ENCODE results near the gene RGS7BP. TPM values are rescaled to one million over a fixed set of nuclear protein-coding genes. Genes with fewer than 3 reads are reported as not detected.

RGS7BP gene
- total and polyA plus RNA-seq, 2 experiments from 2014 or later = 0.11 TPM; not detected in 1

DNA sequence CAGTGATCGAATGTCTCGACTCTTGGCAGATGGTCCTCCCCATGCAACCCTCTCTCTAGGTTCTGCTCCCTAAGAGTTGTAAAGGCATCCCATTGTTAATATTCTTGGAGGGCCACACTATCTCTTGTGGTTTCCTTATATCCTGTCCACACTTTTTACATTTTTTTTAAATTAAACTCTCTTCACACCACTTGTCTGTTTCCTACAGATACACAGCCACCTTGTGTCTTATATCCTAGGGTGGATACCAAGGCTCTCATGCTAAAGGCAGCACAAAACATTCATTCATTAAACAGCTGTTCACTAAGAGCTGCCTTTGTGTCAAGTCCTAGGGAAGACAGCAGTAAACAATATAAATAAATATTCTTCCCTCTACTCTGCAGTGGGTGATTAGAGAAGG, 124.0 kb downstream of the RGS7BP start:
- TF ChIP-seq EZH2phosphoT487 (IDR thresholded peaks at IDR 0.05; ENCODE audit: insufficient read depth, low read depth) (no peak), EZH2 (IDR thresholded peaks at IDR 0.05; ENCODE audit: insufficient read depth, poor library complexity, severe bottlenecking) (no peak)
- Histone ChIP-seq H3F3A (ENCODE audit: insufficient read depth) (peaks cover 7% of the 10 kb centered on the region; the same call in 1 of the 2 replicates), H3K4me1 (ENCODE audit: insufficient read depth) (peaks cover 4% of the 10 kb centered on the region), H3K79me2 (ENCODE audit: insufficient read depth) (no peaks in the 10 kb centered on the region), H3K9me3 (ENCODE audit: low read depth) (no peaks in the 10 kb centered on the region), H3K27ac (no peak overlapping the region), H3K9ac (no peak overlapping the region), H2AFZ (no peak overlapping the region), H3K4me3 (no peak overlapping the region), H3K36me3 (ENCODE audit: low read depth) (no peaks in the 10 kb centered on the region), H3K9me2 (ENCODE audit: insufficient read depth) (no peaks in the 10 kb centered on the region), H3K4me2 (ENCODE audit: unreplicated experiment) (no peak overlapping the region), H4K20me1 (ENCODE audit: insufficient read depth) (no peaks in the 10 kb centered on the region), H3K27me3 (replicated peaks; ENCODE audit: insufficient read depth) (peaks cover 19% of the 10 kb centered on the region)
- in situ Hi-C loops (cut with MboI) = loop anchor here (10.0 to 25.0 kb wide), 2 partner anchors 155 to 857 kb away; partner anchors contain the start of gene ADAMTS6
- WGBS, 2 experiments (ENCODE audit: low coverage in 1 of 2, low lambda C conversion rate in 2 of 2, missing lambda C conversion rate in 2 of 2) = 32 to 50% methylated on average over 2 of the region's 2 CpGs
- no peak for DNase-seq

DNA sequence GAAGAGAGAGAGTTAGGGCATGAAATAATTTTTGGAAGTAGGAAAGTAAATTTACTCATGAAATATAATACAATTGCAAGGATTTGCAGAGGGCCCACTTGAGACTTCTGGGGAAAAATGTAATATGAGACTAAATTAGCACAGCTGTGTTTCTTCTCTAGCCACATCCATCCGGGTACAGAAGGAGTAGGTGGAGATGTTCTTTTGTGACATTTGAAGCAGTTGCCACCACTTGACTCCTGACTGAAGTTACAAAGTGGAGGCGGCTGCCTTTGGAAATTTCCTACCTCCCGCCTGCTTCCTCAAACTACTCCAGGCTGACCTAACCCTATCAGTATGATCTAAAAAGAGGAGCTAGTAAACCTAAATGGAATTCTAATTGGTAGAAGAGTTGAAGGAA, 126.4 kb downstream of the RGS7BP start:
- Histone ChIP-seq H3K79me2 (ENCODE audit: insufficient read depth) (no peaks in the 10 kb centered on the region), H3K4me2 (ENCODE audit: unreplicated experiment) (no peak overlapping the region), H3K4me1 (ENCODE audit: insufficient read depth) (peaks cover 4% of the 10 kb centered on the region), H3K27me3 (replicated peaks; ENCODE audit: insufficient read depth) (peaks cover 12% of the 10 kb centered on the region), H3K36me3 (ENCODE audit: low read depth) (no peaks in the 10 kb centered on the region), H3K4me3 (no peak overlapping the region), H3K9me3 (ENCODE audit: low read depth) (no peaks in the 10 kb centered on the region), H3K9ac (no peak overlapping the region), H3K27ac (no peak overlapping the region), H3F3A (ENCODE audit: insufficient read depth) (peaks cover 7% of the 10 kb centered on the region; the same call in 1 of the 2 replicates), H4K20me1 (ENCODE audit: insufficient read depth) (no peaks in the 10 kb centered on the region), H3K9me2 (ENCODE audit: insufficient read depth) (no peaks in the 10 kb centered on the region), H2AFZ (no peak overlapping the region; the same call in 1 of the 2 replicates)
- in situ Hi-C loops (cut with MboI) = loop anchor here (10.0 to 25.0 kb wide), 2 partner anchors 153 to 855 kb away; partner anchors contain the start of gene ADAMTS6
- DNase-seq = no peak
- TF ChIP-seq EZH2phosphoT487 (IDR thresholded peaks at IDR 0.05; ENCODE audit: insufficient read depth, low read depth) = no peak
- no peak for TF ChIP-seq EZH2 (IDR thresholded peaks at IDR 0.05; ENCODE audit: insufficient read depth, poor library complexity, severe bottlenecking)
- WGBS, 2 experiments (ENCODE audit: low coverage in 1 of 2, low lambda C conversion rate in 2 of 2, missing lambda C conversion rate in 2 of 2) = 19 to 23% methylated on average over 3 of the region's 3 CpGs

DNA sequence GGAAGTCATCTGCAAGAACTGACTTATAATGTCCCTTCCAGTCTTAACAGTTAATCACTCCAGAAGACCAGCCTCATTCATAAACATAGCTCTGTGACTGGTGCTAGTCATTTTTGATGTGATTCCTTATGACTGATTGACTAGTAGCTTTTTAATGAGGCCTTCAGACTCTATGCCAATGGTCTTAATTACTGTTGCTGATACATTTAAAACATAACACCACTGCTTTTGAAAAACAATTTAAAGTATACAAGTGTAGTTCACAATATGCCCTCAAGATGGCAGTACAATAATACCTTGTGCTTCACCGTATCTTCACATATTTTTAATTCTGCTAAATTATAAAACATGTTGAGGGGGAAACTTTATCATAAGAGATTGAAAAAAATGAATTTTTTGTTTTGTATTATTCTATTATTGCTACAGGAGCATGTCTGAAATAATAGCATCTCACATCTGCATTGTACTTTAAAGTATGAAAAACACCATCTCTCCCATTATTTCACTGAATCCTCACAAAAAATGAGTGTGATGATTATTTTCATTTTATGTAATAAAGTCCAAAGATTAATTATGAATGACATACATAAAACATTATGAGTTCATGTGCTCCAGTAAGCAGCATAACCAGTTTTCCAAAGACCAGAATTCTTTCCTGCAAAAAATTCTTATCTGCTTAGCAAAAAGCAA, 129.3 kb downstream of the RGS7BP start:
- no peak overlapping the region for H3K4me3 ChIP-seq
- H3K79me2 ChIP-seq (ENCODE audit: insufficient read depth) = no peaks in the 10 kb centered on the region
- 0% methylated on average over 1 of the region's 1 CpG for WGBS, 2 experiments (ENCODE audit: low coverage in 1 of 2, low lambda C conversion rate in 2 of 2, missing lambda C conversion rate in 2 of 2)
- no peaks in the 10 kb centered on the region for H4K20me1 ChIP-seq (ENCODE audit: insufficient read depth)
- H3K27ac ChIP-seq = no peak overlapping the region
- in situ Hi-C loops (cut with MboI) = loop anchor here (10.0 to 25.0 kb wide), 2 partner anchors 150 to 852 kb away; partner anchors contain the start of gene ADAMTS6
- H3K4me2 ChIP-seq (ENCODE audit: unreplicated experiment) = no peak overlapping the region
- H3K27me3 ChIP-seq (replicated peaks; ENCODE audit: insufficient read depth) = peaks cover 12% of the 10 kb centered on the region
- H3K9me2 ChIP-seq (ENCODE audit: insufficient read depth) = no peaks in the 10 kb centered on the region
- H3K36me3 ChIP-seq (ENCODE audit: low read depth) = no peaks in the 10 kb centered on the region
- peaks cover 4% of the 10 kb centered on the region for H3K4me1 ChIP-seq (ENCODE audit: insufficient read depth)
- H2AFZ ChIP-seq = no peak overlapping the region
- no peaks in the 10 kb centered on the region for H3K9me3 ChIP-seq (ENCODE audit: low read depth)
- peak; percentile 31 for DNase-seq
- H3K9ac ChIP-seq = no peak overlapping the region
- peaks cover 7% of the 10 kb centered on the region; the same call in 1 of the 2 replicates for H3F3A ChIP-seq (ENCODE audit: insufficient read depth)
- TF ChIP-seq EZH2 (IDR thresholded peaks at IDR 0.05; ENCODE audit: insufficient read depth, poor library complexity, severe bottlenecking) (no peak), EZH2phosphoT487 (IDR thresholded peaks at IDR 0.05; ENCODE audit: insufficient read depth, low read depth) (no peak)

GRCh38 chr5:64637144-64637543, 131.3 kb downstream of the RGS7BP start:
- H3K9me2 ChIP-seq (ENCODE audit: insufficient read depth) = no peaks in the 10 kb centered on the region
- no peak for DNase-seq
- peaks cover 4% of the 10 kb centered on the region; the same call in 1 of the 2 replicates for H3K27me3 ChIP-seq (replicated peaks; ENCODE audit: insufficient read depth)
- no peaks in the 10 kb centered on the region for H3K9me3 ChIP-seq (ENCODE audit: low read depth)
- no peaks in the 10 kb centered on the region for H3K79me2 ChIP-seq (ENCODE audit: insufficient read depth)
- TF ChIP-seq EZH2 (IDR thresholded peaks at IDR 0.05; ENCODE audit: insufficient read depth, poor library complexity, severe bottlenecking) (no peak), EZH2phosphoT487 (IDR thresholded peaks at IDR 0.05; ENCODE audit: insufficient read depth, low read depth) (no peak)
- peaks cover 5% of the 10 kb centered on the region; the same call in 1 of the 2 replicates for H3F3A ChIP-seq (ENCODE audit: insufficient read depth)
- H3K4me3 ChIP-seq = no peak overlapping the region
- no peaks in the 10 kb centered on the region for H4K20me1 ChIP-seq (ENCODE audit: insufficient read depth)
- no peak overlapping the region for H3K27ac ChIP-seq
- H3K4me2 ChIP-seq (ENCODE audit: unreplicated experiment) = no peak overlapping the region
- H3K36me3 ChIP-seq (ENCODE audit: low read depth) = no peaks in the 10 kb centered on the region
- in situ Hi-C loops (cut with MboI) = loop anchor here (10.0 to 25.0 kb wide), 2 partner anchors 148 to 850 kb away; partner anchors contain the start of gene ADAMTS6
- H3K9ac ChIP-seq = no peak overlapping the region
- WGBS, 2 experiments (ENCODE audit: low coverage in 1 of 2, low lambda C conversion rate in 2 of 2, missing lambda C conversion rate in 2 of 2) = 41 to 48% methylated on average over 9 of the region's 9 CpGs
- peak overlapping the region; percentile 47 for H2AFZ ChIP-seq
- H3K4me1 ChIP-seq (ENCODE audit: insufficient read depth) = peaks cover 4% of the 10 kb centered on the region
